Bronchus fibroblast of lung (primary cell): ENCODE measurements around the gene BAIAP3. TPM values are rescaled to one million over a fixed set of nuclear protein-coding genes. Genes with fewer than 3 reads are reported as not detected.

Experiments
- total RNA-seq: library from RNA; depleted of rRNA; stranded (reverse); fragments of >200 nt; gene quantifications from 2 replicates; pipeline ENCODE4 v1.2.3, GENCODE V29; 2015

BAIAP3 gene, protein sequence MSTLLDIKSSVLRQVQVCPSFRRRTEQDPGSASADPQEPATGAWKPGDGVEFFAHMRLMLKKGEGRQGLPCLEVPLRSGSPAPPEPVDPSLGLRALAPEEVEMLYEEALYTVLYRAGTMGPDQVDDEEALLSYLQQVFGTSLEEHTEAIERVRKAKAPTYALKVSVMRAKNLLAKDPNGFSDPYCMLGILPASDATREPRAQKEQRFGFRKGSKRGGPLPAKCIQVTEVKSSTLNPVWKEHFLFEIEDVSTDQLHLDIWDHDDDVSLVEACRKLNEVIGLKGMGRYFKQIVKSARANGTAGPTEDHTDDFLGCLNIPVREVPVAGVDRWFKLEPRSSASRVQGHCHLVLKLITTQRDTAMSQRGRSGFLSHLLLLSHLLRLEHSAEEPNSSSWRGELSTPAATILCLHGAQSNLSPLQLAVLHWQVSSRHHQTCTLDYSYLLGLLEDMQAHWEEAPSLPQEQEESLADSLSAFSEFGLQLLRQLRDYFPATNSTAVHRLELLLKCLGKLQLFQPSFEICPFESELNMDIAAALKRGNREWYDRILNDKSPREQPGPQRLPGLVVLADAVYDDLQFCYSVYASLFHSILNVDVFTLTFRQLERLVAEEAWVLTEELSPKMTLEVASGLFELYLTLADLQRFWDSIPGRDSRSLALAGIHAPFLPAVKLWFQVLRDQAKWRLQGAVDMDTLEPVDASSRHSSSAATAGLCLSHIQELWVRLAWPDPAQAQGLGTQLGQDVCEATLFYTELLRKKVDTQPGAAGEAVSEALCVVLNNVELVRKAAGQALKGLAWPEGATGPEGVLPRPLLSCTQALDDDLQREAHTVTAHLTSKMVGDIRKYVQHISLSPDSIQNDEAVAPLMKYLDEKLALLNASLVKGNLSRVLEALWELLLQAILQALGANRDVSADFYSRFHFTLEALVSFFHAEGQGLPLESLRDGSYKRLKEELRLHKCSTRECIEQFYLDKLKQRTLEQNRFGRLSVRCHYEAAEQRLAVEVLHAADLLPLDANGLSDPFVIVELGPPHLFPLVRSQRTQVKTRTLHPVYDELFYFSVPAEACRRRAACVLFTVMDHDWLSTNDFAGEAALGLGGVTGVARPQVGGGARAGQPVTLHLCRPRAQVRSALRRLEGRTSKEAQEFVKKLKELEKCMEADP
- 0.50 and 0.74 TPM in 2 replicates for total RNA-seq

DNA sequence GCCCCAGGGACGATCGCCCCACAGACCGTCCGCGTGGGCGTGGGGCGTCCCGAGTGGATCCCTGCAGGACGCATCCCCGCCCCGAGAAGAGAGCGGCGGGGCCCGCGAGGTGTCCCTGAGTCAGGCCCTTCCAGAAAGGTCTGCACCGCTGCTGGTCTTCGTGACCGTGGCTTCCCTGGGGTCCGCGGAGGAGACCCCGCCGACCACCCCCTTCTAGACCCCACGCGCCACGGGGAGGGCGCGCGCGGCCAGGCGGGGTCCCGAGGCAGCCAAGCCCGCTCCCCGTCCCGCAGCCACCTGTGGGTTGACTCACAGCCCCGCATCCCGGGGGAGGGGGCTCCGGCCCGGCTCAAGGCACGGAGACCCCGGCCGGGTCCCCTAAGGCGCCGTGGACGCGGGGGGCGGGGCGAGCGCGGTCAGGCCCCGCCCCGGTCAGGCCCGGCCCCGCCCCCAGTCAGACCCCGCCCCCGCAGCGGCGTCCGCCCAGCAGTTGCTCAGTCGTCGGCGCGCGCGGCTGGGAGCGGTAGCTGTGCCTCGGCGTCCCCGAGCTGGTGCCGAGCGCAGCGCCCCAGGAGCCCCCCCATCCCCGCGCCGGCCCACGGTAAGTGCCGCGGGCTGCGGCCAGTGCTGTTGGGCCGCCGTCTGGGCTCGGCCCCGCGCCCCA, at the start of gene BAIAP3:
Gene BAIAP3, plus strand, starts transcription at position 497 of the 664 bp plus-strand sequence. CDS start 4,905 bp downstream, outside the sequence.

DNA sequence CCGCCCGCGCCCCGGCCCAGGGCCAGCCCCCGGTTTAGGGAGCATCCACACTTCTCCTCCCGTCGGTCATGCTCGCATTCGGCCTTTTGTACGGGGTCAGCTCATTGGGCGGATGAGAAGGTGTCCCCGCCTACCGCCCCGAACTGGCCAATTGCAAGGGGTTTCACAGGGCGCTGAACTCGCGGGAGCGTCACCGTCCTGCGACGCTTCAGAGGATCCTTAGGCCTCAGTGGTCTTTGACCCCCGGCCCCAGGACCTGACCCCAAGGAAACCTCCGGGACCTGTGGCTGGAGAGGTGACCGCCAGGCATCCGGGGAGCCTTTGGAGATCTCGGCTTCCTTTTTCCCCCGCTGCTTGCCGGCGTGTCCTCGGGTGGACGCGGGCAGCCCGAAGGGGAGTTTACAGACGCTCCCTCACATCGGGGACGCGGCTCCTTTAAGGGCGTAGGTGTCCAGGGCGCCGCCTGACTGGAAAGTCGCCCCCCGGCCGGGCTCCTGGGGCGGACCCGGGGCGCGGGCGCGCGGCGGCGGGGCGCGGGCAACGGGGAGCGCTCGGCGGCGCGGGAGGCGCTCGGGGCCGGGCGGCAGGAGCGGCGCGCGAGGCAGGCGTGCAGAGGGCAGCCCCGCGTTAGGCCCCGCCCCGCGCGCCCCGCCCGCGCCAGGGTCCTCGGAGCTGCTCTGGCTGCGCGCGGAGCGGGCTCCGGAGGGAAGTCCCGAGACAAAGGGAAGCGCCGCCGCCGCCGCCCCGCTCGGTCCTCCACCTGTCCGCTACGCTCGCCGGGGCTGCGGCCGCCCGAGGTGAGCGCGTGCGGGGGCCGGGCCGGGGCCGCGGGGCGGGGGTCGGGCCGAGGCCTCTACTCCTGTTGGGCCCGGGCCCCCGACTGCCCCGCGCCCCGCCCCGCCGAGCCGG, 24.2 kb upstream of the BAIAP3 start, which contains the start of gene UBE2I:
Gene UBE2I, plus strand, starts transcription at position 660 of the 909 bp plus-strand sequence. CDS start 4,395 bp downstream, outside the sequence.

DNA sequence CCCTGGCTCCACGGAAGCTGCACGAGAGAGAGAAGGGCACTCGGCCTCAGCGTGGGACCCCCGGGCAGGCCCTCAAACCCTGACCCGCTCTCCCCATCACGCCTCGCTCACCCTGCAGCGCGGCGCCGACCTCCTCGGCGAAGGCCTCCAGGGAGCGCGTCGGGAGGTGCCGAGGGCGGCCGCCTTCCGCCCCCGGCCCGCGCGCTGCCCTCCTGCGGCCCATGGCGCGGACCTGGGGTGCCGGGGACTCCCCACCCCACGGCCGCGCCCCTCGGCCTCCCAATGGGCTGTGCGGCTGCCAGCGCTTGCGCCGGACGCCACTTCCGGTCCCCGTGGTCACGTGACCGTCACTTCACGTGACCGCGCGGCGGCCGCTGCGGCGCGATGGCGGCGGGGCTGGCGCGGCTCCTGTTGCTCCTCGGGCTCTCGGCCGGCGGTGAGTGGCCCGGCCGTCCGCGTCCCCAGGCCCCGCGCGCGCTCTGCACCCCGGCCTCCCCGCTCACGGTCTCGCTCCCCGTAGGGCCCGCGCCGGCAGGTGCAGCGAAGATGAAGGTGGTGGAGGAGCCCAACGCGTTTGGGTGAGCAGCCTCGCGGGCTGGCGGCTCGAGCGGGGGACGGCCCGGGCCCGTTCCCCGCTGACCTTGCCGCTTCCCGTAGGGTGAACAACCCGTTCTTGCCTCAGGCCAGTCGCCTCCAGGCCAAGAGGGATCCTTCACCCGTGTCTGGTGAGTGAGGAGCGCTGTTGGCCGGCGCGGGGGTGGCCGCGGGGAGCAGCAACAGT, 18.3 kb downstream of the BAIAP3 start, which contains the start of the genes GNPTG and TSR3:
Gene GNPTG, plus strand, starts transcription at position 350 of the 781 bp plus-strand sequence. Its CDS starts 35 bp downstream, at position 385.
Gene TSR3, minus strand, starts transcription at position 297 of the 781 bp plus-strand sequence. Its CDS starts 74 bp downstream, at position 223.

Other genes with a start within 250 kb of the BAIAP3 start
- not detected in 2 replicates for gene C1QTNF8, start 237.4 kb upstream of the BAIAP3 start, total RNA-seq
- gene CACNA1H, start 180.5 kb upstream of the BAIAP3 start, total RNA-seq: 0.34 and 0.59 TPM in 2 replicates
- not detected in 2 replicates for gene TPSG1, start 108.4 kb upstream of the BAIAP3 start, total RNA-seq
- not detected in 2 replicates for gene TPSB2, start 103.5 kb upstream of the BAIAP3 start, total RNA-seq
- not detected in 2 replicates for gene TPSAB1, start 92.9 kb upstream of the BAIAP3 start, total RNA-seq
- not detected in 2 replicates for gene TPSD1, start 77.6 kb upstream of the BAIAP3 start, total RNA-seq
- 71.1 and 91.0 TPM in 2 replicates for gene UBE2I, start 24.0 kb upstream of the BAIAP3 start, total RNA-seq
- 105 and 117 TPM in 2 replicates for gene TSR3, start 18.2 kb downstream of the BAIAP3 start, total RNA-seq
- gene GNPTG, start 18.3 kb downstream of the BAIAP3 start, total RNA-seq: 36.0 and 37.5 TPM in 2 replicates
- gene UNKL, start 81.1 kb downstream of the BAIAP3 start, total RNA-seq: 4.0 and 4.3 TPM in 2 replicates
- gene UQCC4, start 87.1 kb downstream of the BAIAP3 start, total RNA-seq: 17.4 and 22.2 TPM in 2 replicates
- not detected in 2 replicates for gene PERCC1, start 97.4 kb downstream of the BAIAP3 start, total RNA-seq
- under 0.01 TPM in 1 of 2 replicates, not detected in the other for gene CCDC154, start 110.9 kb downstream of the BAIAP3 start, total RNA-seq
- 35.7 and 42.4 TPM in 2 replicates for gene CLCN7, start 141.4 kb downstream of the BAIAP3 start, total RNA-seq
- 0.15 and 0.17 TPM in 2 replicates for gene PTX4, start 155.3 kb downstream of the BAIAP3 start, total RNA-seq
- gene TELO2, start 159.7 kb downstream of the BAIAP3 start, total RNA-seq: 23.0 and 28.1 TPM in 2 replicates
- gene TMEM204, start 200.0 kb downstream of the BAIAP3 start, total RNA-seq: 12.9 and 13.6 TPM in 2 replicates